HepG2 (cell line): ENCODE measurements around the gene ESRP2. TPM values are rescaled to one million over a fixed set of nuclear protein-coding genes. Genes with fewer than 3 reads are reported as not detected.

Experiments used
- AKAP8 ChIP-seq: sonication (generic); formaldehyde crosslinking; IDR thresholded peaks from 2 replicates; pipeline ENCODE4 v1.5.1; 2020; ENCODE audit warnings: mild to moderate bottlenecking, missing genetic modification reagents
- CBFB ChIP-seq: sonication (generic); formaldehyde crosslinking; IDR thresholded peaks from 2 replicates; pipeline ENCODE4 v1.4.0; 2020; ENCODE audit warnings: missing genetic modification reagents
- CHCHD3 ChIP-seq: sonication (generic); formaldehyde crosslinking; IDR thresholded peaks from 2 replicates; pipeline ENCODE4 v1.8.0; 2022; ENCODE audit warnings: mild to moderate bottlenecking, missing genetic modification reagents, moderate library complexity
- HOXD1 ChIP-seq: sonication (generic); formaldehyde crosslinking; IDR thresholded peaks from 2 replicates; pipeline ENCODE4 v1.5.0; 2020; ENCODE audit warnings: missing genetic modification reagents
- IRF2 ChIP-seq: IDR thresholded peaks from 2 replicates; pipeline ENCODE4 v1.6.1; 2018; ENCODE audit warnings: missing genetic modification reagents, missing compliant biosample characterization
- JUND ChIP-seq: sonication (generic); formaldehyde crosslinking; IDR thresholded peaks from 2 replicates; pipeline ENCODE4 v1.8.0; 2022; ENCODE audit warnings: mild to moderate bottlenecking, missing genetic modification reagents
- KDM3A ChIP-seq: IDR thresholded peaks from 2 replicates; pipeline ENCODE4 v1.6.1; 2018; ENCODE audit warnings: low read depth, missing compliant biosample characterization
- MYC ChIP-seq: sonication (generic); formaldehyde crosslinking; IDR thresholded peaks from 2 replicates; pipeline ENCODE4 v1.9.0; 2021; ENCODE audit warnings: missing genetic modification reagents, borderline replicate concordance
- NFE2 ChIP-seq: sonication (generic); formaldehyde crosslinking; IDR thresholded peaks from 2 replicates; pipeline ENCODE4 v1.4.0; 2020; ENCODE audit warnings: missing genetic modification reagents
- RBM39 ChIP-seq: fragments of 200-400 bp; formaldehyde crosslinking; IDR thresholded peaks from one replicate; pipeline ENCODE4 v1.6.1; 2018; ENCODE audit warnings: antibody characterized with exemption, mild to moderate bottlenecking, low read depth, low read length; ENCODE audit not compliant: poor library complexity, severe bottlenecking
- ZFP82 ChIP-seq: sonication (generic); formaldehyde crosslinking; IDR thresholded peaks from 2 replicates; pipeline ENCODE4 v1.5.1; 2020; ENCODE audit warnings: mild to moderate bottlenecking, missing genetic modification reagents, borderline replicate concordance
- ZNF101 ChIP-seq: sonication (generic); formaldehyde crosslinking; IDR thresholded peaks from 2 replicates; pipeline ENCODE4 v1.4.0; 2020; ENCODE audit warnings: mild to moderate bottlenecking, low read depth, missing genetic modification reagents, borderline replicate concordance
- ZNF24 ChIP-seq: fragments of 450-650 bp; IDR thresholded peaks from 2 replicates; pipeline ENCODE4 v1.6.1; 2017; ENCODE audit warnings: antibody characterized with exemption, mild to moderate bottlenecking
- ZNF446 ChIP-seq: sonication (generic); formaldehyde crosslinking; IDR thresholded peaks from 2 replicates; pipeline ENCODE4 v1.5.0; 2020; ENCODE audit warnings: mild to moderate bottlenecking, missing genetic modification reagents
- ZNF552 ChIP-seq: sonication (generic); formaldehyde crosslinking; IDR thresholded peaks from 2 replicates; pipeline ENCODE4 v1.9.0; 2022; ENCODE audit warnings: missing genetic modification reagents, mild to moderate bottlenecking, borderline replicate concordance
- ZNF788 ChIP-seq: sonication (generic); formaldehyde crosslinking; IDR thresholded peaks from 2 replicates; pipeline ENCODE4 v1.5.0; 2020; ENCODE audit warnings: mild to moderate bottlenecking, missing genetic modification reagents, borderline replicate concordance
- polyA plus RNA-seq, 8 experiments: library from polyadenylated mRNA; depleted of rRNA in 3 of 8; stranded (reverse) in 7 of 8; unstranded in 1 of 8; fragments of >200 nt; fragmentation: Illumina TruSeq in 4 of 8; extraction: Trizol in 4 of 8; gene quantifications; 2 replicates each; pipeline versions ENCODE4 v1.2.1 to v1.2.3, GENCODE V29; 2011 to 2016; ENCODE audit warnings: low read depth in 4 of 8, missing spikeins in 1 of 8, mixed read lengths in 1 of 8; ENCODE audit not compliant: insufficient read depth in 1 of 8
- total RNA-seq, 5 experiments: library from RNA; depleted of rRNA; stranded (reverse); fragments of >200 nt; fragmentation: Illumina TruSeq; extraction: Trizol; gene quantifications; 2 replicates each; pipeline ENCODE4 v1.2.3, GENCODE V29; 2016; ENCODE audit warnings: low read depth in 1 of 5
- TF ChIP-seq, protein P1 (sequence below): sonication (generic); formaldehyde crosslinking; conservative IDR thresholded peaks from 2 replicates; pipeline ENCODE4 v1.4.0; 2020; ENCODE audit warnings: missing genetic modification reagents
- TF ChIP-seq, protein P2 (sequence below): sonication (generic); formaldehyde crosslinking; IDR thresholded peaks from 2 replicates; pipeline ENCODE4 v1.4.0; 2020; ENCODE audit warnings: missing genetic modification reagents, borderline replicate concordance
- TF ChIP-seq, protein P3 (sequence below): sonication (generic); formaldehyde crosslinking; IDR thresholded peaks from 2 replicates; pipeline ENCODE4 v1.4.0; 2020; ENCODE audit warnings: mild to moderate bottlenecking, missing genetic modification reagents, borderline replicate concordance

The ESRP2 gene
- total and polyA plus RNA-seq, 2 of the 13 experiments (the other 11 are each of a cell fraction or from before 2014, with no cell fraction given), result 21.1 to 32.4 TPM

DNA sequence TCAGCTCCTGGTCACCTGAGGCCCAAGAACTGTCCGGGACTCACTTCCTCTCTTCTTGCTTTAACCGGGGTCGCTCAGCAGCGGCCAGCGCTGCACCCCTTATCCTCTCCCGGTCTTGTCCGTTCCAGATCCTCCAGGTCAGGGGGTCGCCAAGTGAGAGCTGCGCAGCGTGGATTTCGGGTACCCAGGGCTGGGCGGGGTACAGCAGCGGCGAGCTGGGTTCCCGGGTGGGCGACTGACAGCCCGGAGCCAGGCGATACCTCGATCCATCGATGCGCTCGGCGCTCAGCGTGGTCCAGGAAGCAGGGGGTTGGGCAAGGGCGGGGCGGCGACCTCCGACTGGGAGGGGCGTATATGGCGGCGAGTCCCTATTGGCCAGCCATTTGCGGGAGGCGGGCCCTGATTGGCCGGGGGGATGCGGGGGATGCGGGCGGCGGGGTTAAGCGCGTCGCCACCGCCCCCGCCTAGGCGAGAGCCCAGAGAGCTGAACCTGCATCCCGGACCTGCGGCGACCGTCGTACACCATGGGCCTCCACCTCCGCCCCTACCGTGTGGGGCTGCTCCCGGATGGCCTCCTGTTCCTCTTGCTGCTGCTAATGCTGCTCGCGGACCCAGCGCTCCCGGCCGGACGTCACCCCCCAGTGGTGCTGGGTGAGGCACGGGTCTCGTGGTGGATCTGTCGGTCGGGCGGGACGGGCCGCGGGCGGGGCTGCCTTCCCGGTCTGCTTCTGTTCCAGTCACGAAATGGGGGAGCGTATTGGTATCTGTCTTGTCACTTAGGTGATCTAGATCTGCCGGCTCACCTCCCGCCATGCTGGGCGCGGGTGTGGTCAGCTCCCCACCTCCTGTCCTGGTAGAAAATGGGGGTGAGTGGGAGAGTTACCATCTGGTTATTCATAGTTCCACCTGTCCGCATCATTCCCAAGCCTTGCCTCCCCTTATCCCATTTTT lies 9.3 kb upstream of the ESRP2 start, which contains the start of gene PLA2G15 (continued):
- TF ChIP-seq ZNF788 (CRISPR knock-in tag) (peak; percentile 96; the same call in 1 of the 2 replicates), IRF2 (CRISPR knock-in tag) (peak; percentile 76; the same call in 1 of the 2 replicates), JUND (CRISPR knock-in tag) (no peak), MYC (CRISPR knock-in tag) (peak; percentile 83), ZNF101 (CRISPR knock-in tag) (no peak), ZNF552 (CRISPR knock-in tag) (peak; percentile 20; the same call in 1 of the 2 replicates), ZFP82 (no peak), RBM39 (peak; percentile 95), CHCHD3 (CRISPR knock-in tag) (no peak), AKAP8 (CRISPR knock-in tag) (no peak), ZNF24 (no peak), CBFB (CRISPR knock-in tag) (peak; percentile 81), NFE2 (CRISPR knock-in tag) (no peak), ZNF446 (CRISPR knock-in tag) (peak; percentile 79), HOXD1 (CRISPR knock-in tag) (peak; percentile 83; the same call in 1 of the 2 replicates), KDM3A (CRISPR knock-in tag) (peak; percentile 66; the same call in 1 of the 2 replicates)
- TF ChIP-seq, protein P1, sequence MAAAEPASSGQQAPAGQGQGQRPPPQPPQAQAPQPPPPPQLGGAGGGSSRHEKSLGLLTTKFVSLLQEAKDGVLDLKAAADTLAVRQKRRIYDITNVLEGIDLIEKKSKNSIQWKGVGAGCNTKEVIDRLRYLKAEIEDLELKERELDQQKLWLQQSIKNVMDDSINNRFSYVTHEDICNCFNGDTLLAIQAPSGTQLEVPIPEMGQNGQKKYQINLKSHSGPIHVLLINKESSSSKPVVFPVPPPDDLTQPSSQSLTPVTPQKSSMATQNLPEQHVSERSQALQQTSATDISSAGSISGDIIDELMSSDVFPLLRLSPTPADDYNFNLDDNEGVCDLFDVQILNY, result peak; percentile 68
- TF ChIP-seq, protein P2, sequence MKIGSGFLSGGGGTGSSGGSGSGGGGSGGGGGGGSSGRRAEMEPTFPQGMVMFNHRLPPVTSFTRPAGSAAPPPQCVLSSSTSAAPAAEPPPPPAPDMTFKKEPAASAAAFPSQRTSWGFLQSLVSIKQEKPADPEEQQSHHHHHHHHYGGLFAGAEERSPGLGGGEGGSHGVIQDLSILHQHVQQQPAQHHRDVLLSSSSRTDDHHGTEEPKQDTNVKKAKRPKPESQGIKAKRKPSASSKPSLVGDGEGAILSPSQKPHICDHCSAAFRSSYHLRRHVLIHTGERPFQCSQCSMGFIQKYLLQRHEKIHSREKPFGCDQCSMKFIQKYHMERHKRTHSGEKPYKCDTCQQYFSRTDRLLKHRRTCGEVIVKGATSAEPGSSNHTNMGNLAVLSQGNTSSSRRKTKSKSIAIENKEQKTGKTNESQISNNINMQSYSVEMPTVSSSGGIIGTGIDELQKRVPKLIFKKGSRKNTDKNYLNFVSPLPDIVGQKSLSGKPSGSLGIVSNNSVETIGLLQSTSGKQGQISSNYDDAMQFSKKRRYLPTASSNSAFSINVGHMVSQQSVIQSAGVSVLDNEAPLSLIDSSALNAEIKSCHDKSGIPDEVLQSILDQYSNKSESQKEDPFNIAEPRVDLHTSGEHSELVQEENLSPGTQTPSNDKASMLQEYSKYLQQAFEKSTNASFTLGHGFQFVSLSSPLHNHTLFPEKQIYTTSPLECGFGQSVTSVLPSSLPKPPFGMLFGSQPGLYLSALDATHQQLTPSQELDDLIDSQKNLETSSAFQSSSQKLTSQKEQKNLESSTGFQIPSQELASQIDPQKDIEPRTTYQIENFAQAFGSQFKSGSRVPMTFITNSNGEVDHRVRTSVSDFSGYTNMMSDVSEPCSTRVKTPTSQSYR (CRISPR knock-in tag), result peak; percentile 84
- TF ChIP-seq, protein P3, sequence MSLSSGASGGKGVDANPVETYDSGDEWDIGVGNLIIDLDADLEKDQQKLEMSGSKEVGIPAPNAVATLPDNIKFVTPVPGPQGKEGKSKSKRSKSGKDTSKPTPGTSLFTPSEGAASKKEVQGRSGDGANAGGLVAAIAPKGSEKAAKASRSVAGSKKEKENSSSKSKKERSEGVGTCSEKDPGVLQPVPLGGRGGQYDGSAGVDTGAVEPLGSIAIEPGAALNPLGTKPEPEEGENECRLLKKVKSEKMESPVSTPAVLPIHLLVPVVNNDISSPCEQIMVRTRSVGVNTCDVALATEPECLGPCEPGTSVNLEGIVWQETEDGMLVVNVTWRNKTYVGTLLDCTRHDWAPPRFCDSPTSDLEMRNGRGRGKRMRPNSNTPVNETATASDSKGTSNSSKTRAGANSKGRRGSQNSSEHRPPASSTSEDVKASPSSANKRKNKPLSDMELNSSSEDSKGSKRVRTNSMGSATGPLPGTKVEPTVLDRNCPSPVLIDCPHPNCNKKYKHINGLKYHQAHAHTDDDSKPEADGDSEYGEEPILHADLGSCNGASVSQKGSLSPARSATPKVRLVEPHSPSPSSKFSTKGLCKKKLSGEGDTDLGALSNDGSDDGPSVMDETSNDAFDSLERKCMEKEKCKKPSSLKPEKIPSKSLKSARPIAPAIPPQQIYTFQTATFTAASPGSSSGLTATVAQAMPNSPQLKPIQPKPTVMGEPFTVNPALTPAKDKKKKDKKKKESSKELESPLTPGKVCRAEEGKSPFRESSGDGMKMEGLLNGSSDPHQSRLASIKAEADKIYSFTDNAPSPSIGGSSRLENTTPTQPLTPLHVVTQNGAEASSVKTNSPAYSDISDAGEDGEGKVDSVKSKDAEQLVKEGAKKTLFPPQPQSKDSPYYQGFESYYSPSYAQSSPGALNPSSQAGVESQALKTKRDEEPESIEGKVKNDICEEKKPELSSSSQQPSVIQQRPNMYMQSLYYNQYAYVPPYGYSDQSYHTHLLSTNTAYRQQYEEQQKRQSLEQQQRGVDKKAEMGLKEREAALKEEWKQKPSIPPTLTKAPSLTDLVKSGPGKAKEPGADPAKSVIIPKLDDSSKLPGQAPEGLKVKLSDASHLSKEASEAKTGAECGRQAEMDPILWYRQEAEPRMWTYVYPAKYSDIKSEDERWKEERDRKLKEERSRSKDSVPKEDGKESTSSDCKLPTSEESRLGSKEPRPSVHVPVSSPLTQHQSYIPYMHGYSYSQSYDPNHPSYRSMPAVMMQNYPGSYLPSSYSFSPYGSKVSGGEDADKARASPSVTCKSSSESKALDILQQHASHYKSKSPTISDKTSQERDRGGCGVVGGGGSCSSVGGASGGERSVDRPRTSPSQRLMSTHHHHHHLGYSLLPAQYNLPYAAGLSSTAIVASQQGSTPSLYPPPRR (CRISPR knock-in tag), result 0 out of 2 replicates have a peak, but pooled peaks have one; percentile 59
